Chondrocyte (in vitro differentiated cells): Measurements from ENCODE around the gene NXN. TPM values are rescaled to one million over a fixed set of nuclear protein-coding genes. Genes with fewer than 3 reads are reported as not detected.

ENCODE experiments used
- DNase-seq: peaks from one replicate; pipeline ENCODE4 v3.0.0; 2021; ENCODE audit warnings: mixed read lengths, low spot score
- H3K27ac Mint-ChIP-seq: one replicate; pipeline ENCODE4 v1.8.0; 2021; ENCODE audit warnings: mild to moderate bottlenecking, moderate library complexity, mixed read lengths; ENCODE audit not compliant: unreplicated experiment
- H3K27me3 Mint-ChIP-seq: 2 replicates; pipeline ENCODE4 v1.8.0; 2021; ENCODE audit warnings: low read depth, mixed read lengths
- H3K36me3 Mint-ChIP-seq: 2 replicates; pipeline ENCODE4 v1.8.0; 2021; ENCODE audit warnings: low read depth, mixed read lengths
- H3K4me1 Mint-ChIP-seq: 2 replicates; pipeline ENCODE4 v1.8.0; 2021; ENCODE audit warnings: low read depth, mild to moderate bottlenecking, mixed read lengths
- H3K4me3 Mint-ChIP-seq: one replicate; pipeline ENCODE4 v1.8.0; 2021; ENCODE audit warnings: mild to moderate bottlenecking, moderate library complexity, mixed read lengths; ENCODE audit not compliant: unreplicated experiment
- H3K9me3 Mint-ChIP-seq: 2 replicates; pipeline ENCODE4 v1.8.0; 2021; ENCODE audit warnings: low read depth, mixed read lengths
- total RNA-seq: library from RNA; stranded (reverse); gene quantifications from 3 replicates; pipeline ENCODE4 v1.2.1, GENCODE V29; 2021
- TF ChIP-seq, protein P1 (sequence below): fragments of 200-600 bp; sonication (generic); IDR thresholded peaks from 2 replicates; pipeline ENCODE4 v1.5.0; 2021; ENCODE audit warnings: antibody characterized with exemption, mild to moderate bottlenecking, moderate library complexity

The NXN gene
- total RNA-seq, 1 donor from 2014 or later, result 86.4 TPM

- no peak for DNase-seq
- H3K4me1 Mint-ChIP-seq, result peaks cover 57% of the 10 kb centered on the region
- H3K36me3 Mint-ChIP-seq, result no peaks in the 10 kb centered on the region
- H3K4me3 Mint-ChIP-seq, result no peak overlapping the region
- H3K27ac Mint-ChIP-seq, result no peak overlapping the region
- no peaks in the 10 kb centered on the region for H3K27me3 Mint-ChIP-seq
- TF ChIP-seq, protein P1, sequence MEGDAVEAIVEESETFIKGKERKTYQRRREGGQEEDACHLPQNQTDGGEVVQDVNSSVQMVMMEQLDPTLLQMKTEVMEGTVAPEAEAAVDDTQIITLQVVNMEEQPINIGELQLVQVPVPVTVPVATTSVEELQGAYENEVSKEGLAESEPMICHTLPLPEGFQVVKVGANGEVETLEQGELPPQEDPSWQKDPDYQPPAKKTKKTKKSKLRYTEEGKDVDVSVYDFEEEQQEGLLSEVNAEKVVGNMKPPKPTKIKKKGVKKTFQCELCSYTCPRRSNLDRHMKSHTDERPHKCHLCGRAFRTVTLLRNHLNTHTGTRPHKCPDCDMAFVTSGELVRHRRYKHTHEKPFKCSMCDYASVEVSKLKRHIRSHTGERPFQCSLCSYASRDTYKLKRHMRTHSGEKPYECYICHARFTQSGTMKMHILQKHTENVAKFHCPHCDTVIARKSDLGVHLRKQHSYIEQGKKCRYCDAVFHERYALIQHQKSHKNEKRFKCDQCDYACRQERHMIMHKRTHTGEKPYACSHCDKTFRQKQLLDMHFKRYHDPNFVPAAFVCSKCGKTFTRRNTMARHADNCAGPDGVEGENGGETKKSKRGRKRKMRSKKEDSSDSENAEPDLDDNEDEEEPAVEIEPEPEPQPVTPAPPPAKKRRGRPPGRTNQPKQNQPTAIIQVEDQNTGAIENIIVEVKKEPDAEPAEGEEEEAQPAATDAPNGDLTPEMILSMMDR, result no peak
- H3K9me3 Mint-ChIP-seq, result no peaks in the 10 kb centered on the region
Measured at GRCh38 chr17:852349-852748, 127.2 kb downstream of the NXN start.

- Mint-ChIP-seq H3K4me3 (no peak overlapping the region), H3K9me3 (no peaks in the 10 kb centered on the region), H3K4me1 (peaks cover 61% of the 10 kb centered on the region), H3K27ac (no peak overlapping the region), H3K36me3 (no peaks in the 10 kb centered on the region), H3K27me3 (no peaks in the 10 kb centered on the region)
- TF ChIP-seq, protein P1, result no peak
- DNase-seq, result no peak
Measured at GRCh38 chr17:851924-852323, 127.7 kb downstream of the NXN start.

GRCh38 chr17:850851-851763 lies 128.5 kb downstream of the NXN start:
- no peak for DNase-seq
- peaks cover 59% of the 10 kb centered on the region for H3K4me1 Mint-ChIP-seq

DNA sequence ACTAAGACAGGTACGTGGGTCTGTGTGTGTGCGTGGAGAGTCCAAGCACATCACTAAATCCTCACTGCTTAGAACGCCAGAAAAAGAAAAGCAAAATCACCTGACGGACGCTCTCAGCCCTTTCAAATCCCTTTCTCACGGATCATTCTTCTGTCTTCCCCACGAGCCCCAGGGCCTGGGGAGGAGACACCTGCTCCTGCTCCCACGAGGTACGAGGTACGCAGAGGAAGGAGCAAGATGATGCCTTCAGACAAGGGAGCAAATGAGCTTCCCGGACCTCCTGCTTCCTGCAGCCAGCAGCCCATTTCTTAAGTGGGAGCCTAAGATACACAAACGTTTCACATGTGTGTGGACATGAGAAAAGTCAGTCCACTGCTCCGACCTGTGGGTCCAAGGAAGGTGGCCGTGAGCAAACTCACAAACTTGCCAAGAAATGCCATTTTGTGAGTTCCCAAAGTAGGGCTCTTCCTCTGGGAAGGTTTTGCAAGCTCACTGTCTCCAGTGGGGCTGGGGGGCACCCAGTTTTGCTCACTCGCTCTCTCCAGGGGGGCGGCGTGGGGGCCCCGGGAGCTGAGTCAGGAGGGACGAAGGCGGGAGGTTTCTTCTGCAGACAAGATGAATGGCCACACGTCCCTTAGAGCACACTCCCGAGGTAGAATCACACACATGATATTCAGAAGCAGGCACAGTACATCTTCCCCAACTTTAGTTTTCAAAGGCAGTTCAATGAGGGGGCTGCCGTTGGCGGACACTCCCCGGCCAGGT lies 129.3 kb downstream of the NXN start:
- peak overlapping the region; percentile 87 for H3K27ac Mint-ChIP-seq
- no peaks in the 10 kb centered on the region for H3K9me3 Mint-ChIP-seq
- no peaks in the 10 kb centered on the region for H3K27me3 Mint-ChIP-seq
- peaks cover 54% of the 10 kb centered on the region for H3K4me1 Mint-ChIP-seq
- no peak for DNase-seq
- TF ChIP-seq, protein P1, result no peak
- H3K36me3 Mint-ChIP-seq, result no peaks in the 10 kb centered on the region
- H3K4me3 Mint-ChIP-seq, result peak overlapping the region; percentile 48

More at GRCh38 chr17:850851-851763, 128.5 kb downstream of the NXN start:
- H3K4me3 Mint-ChIP-seq, result peak overlapping the region; percentile 48
- peak overlapping the region; percentile 87 for H3K27ac Mint-ChIP-seq
- H3K36me3 Mint-ChIP-seq, result no peaks in the 10 kb centered on the region
- no peaks in the 10 kb centered on the region for H3K27me3 Mint-ChIP-seq
- TF ChIP-seq, protein P1, result no peak
- H3K9me3 Mint-ChIP-seq, result no peaks in the 10 kb centered on the region

DNA sequence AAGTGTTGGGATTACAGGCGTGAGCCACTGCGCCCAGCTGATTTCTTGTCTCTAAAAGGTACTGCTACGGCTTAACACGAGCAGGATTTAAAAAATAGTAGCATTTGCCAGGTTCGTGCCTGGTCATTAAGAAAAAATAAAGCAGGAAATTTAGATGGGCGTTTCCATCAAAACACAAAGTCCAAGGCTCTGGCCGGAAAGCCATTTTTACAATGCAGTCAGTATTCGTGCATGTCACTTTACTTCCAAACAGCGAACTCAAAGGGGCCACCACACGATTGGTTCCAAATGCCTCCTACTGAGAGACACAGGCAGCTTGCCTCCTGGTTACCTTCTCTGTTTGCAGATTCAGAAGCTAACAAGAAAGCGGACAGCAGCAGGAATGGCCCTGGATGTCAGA lies 131.2 kb downstream of the NXN start:
- H3K4me1 Mint-ChIP-seq, result peaks cover 53% of the 10 kb centered on the region
- no peak overlapping the region for H3K27ac Mint-ChIP-seq
- DNase-seq, result no peak

More for the DNA sequence above, 131.2 kb downstream of the NXN start:
- Mint-ChIP-seq H3K4me3 (no peak overlapping the region), H3K36me3 (no peaks in the 10 kb centered on the region), H3K27me3 (no peaks in the 10 kb centered on the region), H3K9me3 (no peaks in the 10 kb centered on the region)
- TF ChIP-seq, protein P1, result no peak
